Fibroblast of mammary gland (primary cell): ENCODE measurements around the gene QTRT2.
A peak's percentile ranks its signal among the peaks of the same experiment; 100 is the strongest.

Experiments
- DNase-seq: peaks from one replicate; pipeline ENCODE4 v3.0.0-alpha.2; 2010; ENCODE audit warnings: low read depth
- H3K4me3 ChIP-seq: 2 replicates; pipeline ENCODE4 v1.5.1; 2011; ENCODE audit warnings: low read depth, mild to moderate bottlenecking, low read length, moderate library complexity; ENCODE audit not compliant: control insufficient read depth
- CTCF ChIP-seq: conservative IDR thresholded peaks from 2 replicates; pipeline ENCODE4 v1.5.1; 2011; ENCODE audit warnings: low read depth, low read length, inconsistent platforms; ENCODE audit not compliant: control insufficient read depth, insufficient read depth

QTRT2 gene

DNA sequence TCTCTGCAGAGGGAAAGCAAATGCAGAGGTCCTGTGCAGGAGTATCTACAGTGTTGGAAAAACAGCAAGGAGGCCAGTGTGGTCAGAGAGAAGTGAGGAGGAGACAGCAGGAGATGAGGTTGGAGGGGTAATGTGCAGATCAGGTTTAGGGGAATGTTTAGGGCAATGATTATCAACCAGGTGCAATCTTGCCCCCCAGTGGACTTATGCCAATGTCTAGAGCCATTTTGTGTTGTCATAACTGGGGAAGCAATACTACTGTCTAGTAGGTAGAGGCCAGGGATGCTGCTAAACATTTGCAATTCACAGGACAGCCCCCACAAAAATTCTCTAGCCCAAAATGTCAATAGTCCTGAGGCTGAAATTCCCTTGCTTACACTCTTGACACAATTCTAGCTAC, 13.3 kb upstream of the QTRT2 start:
- H3K4me3 ChIP-seq: no peak overlapping the region
- no peak for DNase-seq
- no peak for TF ChIP-seq CTCF

- DNase-seq: peak; percentile 13
- H3K4me3 ChIP-seq: no peak overlapping the region
- no peak for TF ChIP-seq CTCF
Measured at GRCh38 chr3:114052216-114052615, 4.3 kb upstream of the QTRT2 start.

DNA sequence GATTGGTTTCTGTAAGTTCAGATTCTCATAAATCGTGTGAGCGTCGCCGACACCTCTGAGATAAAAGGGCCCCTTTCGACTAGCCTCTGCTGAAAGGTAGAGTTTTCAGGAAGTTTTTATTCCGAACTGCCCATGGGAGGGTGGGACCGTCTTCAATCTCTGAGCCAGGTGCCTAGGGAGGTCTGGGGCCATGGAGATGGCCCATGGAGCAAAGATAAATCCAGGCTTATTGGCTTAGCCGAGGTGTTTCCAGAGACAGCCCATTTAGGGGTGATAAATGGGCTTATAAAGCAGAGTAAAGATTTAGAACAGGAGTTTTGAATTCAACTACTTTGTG, 442 bp downstream of the QTRT2 start:
- H3K4me3 ChIP-seq: peak overlapping the region; percentile 97
- no peak for DNase-seq
- no peak for TF ChIP-seq CTCF

DNA sequence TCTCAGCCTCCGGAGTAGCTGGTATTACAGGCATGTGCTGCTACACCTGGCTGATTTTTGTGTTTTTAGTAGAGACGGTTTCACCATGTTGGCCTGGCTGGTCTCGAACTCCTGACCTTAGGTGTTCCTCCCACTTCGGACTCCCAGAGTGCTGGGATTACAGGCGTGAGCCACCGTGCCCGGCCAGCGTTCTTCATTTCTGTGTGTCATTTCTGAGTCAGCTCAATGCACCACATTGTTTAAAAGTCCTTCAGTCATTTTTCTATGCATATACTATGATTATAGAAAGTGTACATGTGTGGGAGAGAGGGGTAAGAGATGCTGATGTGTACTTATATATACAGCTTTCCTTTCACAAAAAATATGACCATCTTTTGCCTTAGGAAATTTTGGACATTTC, 2.1 kb downstream of the QTRT2 start:
- no peak for TF ChIP-seq CTCF
- H3K4me3 ChIP-seq: no peak overlapping the region
- DNase-seq: peak; percentile 15

DNA sequence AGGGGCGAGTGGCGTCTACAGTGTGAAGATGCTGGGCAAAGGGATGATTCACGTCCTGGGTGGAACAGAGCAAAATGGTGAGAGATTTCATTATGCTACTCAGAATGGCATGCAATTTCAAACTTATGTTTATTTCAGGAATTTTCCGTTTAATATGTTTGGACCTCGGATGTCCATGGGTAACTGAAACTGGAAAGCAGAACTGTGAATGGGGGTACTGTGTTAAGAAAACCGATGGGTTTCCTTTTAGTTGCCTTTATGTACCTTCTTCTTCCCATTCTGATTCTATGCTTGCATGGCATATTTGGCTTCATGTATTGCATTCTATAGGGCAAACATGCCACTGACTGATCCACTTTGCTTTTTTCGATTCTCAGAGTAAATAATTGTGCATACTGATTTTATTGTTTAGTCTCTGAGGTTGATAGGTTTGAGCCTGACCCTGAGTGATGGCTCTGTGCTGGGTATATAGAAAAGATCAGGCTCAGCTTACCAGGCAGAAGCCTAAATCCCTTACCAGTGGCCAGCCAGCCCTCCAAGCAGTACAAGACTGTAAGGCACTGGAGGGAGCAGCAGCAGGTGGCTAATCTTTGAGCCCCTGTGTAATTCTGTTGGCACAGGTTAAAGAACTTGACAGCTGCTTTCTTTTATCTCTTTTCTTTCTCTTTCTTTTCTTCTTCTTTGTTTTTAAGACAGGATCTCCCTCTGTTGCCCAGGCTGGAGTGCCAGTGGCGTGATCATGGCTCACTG, 4.5 kb downstream of the QTRT2 start:
- no peak overlapping the region for H3K4me3 ChIP-seq
- TF ChIP-seq CTCF: no peak
- no peak for DNase-seq

- no peak overlapping the region for H3K4me3 ChIP-seq
- no peak for DNase-seq
- no peak for TF ChIP-seq CTCF
Measured at GRCh38 chr3:114067804-114068203, 11.3 kb downstream of the QTRT2 start.

DNA sequence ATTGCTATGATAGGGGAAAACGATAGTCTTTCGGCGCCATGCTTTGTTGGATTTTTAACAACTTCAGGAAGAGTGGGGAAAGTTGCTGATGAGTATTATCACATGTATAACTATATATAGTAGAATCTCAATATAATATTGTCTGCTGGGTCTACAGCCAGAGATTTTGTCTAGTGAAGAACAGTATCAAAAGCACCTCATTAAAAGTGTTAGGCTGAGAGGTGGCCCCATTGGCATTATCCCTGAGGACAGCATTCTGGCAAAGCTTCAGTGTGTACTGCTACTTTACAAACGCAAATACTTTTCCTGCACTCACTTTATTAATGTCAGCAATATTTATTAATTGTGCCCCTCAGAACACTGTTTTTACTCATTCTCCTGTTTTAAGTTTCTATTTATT, 11.8 kb downstream of the QTRT2 start:
- H3K4me3 ChIP-seq: no peak overlapping the region
- DNase-seq: no peak
- no peak for TF ChIP-seq CTCF
